Measurements from ENCODE around the gene SLC9A9.

DNA sequence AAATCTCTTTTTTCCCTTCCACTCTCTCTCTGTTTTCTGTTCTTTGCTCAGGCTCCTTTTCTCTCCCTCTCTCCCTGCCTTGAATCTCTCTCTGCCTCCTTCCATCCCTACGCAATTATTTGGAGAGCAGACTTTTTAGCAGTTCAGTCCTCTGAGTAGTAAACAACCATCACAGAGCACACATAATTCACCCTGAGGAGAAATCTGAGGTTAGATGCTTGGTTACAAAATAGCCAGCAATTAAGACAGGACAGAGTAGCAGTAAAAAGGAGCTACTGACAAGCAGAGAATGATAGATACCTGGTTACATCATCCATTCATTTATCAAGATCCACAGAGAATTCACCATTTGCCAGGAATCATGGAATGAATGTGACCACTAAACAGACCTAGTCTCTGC is 25.5 kb downstream of the SLC9A9 start:
- TF ChIP-seq, protein P1, sequence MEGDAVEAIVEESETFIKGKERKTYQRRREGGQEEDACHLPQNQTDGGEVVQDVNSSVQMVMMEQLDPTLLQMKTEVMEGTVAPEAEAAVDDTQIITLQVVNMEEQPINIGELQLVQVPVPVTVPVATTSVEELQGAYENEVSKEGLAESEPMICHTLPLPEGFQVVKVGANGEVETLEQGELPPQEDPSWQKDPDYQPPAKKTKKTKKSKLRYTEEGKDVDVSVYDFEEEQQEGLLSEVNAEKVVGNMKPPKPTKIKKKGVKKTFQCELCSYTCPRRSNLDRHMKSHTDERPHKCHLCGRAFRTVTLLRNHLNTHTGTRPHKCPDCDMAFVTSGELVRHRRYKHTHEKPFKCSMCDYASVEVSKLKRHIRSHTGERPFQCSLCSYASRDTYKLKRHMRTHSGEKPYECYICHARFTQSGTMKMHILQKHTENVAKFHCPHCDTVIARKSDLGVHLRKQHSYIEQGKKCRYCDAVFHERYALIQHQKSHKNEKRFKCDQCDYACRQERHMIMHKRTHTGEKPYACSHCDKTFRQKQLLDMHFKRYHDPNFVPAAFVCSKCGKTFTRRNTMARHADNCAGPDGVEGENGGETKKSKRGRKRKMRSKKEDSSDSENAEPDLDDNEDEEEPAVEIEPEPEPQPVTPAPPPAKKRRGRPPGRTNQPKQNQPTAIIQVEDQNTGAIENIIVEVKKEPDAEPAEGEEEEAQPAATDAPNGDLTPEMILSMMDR (IDR thresholded peaks at IDR 0.05), result no peak
- no peak for TF ChIP-seq POLR2A (IDR thresholded peaks at IDR 0.05)

Data from uterus (tissue), 2 donors.